ENCODE results near the gene MRGPRF. TPM values are rescaled to one million over a fixed set of nuclear protein-coding genes. Genes with fewer than 3 reads are reported as not detected.

The MRGPRF gene
- total RNA-seq, 1 experiment from 2014 or later = 0.61 TPM

DNA sequence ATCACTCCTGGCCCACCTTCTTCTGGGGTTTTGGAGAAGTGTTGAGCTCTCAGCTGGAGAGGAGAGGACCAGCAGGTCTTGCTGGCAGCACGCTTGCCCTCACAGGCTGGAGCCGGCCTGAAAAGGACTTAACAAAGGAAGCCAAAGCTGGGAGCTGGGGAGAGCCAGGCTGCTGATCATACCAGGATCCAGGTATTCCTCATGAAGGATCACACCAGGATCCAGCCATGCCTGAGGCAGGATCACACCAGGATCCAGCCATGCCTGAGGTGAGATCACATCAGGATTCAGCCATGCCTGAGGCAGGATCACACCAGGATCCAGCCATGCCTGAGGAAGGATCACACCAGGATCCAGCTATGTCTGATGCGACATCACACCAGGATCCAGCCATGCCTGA lies 49.3 kb downstream of the MRGPRF start:
- in situ Hi-C loops (cut with HindIII; ENCODE audit: low pct_unique_long_range_greater_than_20kb, low sequenced_read_pairs) = no loop called here
- DNase-seq (ENCODE audit: low read depth, low spot score) = peak; percentile 40

- no peak for DNase-seq (ENCODE audit: low read depth, low spot score)
These were observed 50.4 kb downstream of the MRGPRF start for GRCh38 chr11:68962527-68963250.

GRCh38 chr11:68961245-68961644 lies 51.8 kb downstream of the MRGPRF start:
- in situ Hi-C loops (cut with HindIII; ENCODE audit: low pct_unique_long_range_greater_than_20kb, low sequenced_read_pairs) = no loop called here
- DNase-seq (ENCODE audit: low read depth, low spot score) = no peak

More at GRCh38 chr11:68962527-68963250, 50.4 kb downstream of the MRGPRF start:
- in situ Hi-C loops (cut with HindIII; ENCODE audit: low pct_unique_long_range_greater_than_20kb, low sequenced_read_pairs) = no loop called here

DNA sequence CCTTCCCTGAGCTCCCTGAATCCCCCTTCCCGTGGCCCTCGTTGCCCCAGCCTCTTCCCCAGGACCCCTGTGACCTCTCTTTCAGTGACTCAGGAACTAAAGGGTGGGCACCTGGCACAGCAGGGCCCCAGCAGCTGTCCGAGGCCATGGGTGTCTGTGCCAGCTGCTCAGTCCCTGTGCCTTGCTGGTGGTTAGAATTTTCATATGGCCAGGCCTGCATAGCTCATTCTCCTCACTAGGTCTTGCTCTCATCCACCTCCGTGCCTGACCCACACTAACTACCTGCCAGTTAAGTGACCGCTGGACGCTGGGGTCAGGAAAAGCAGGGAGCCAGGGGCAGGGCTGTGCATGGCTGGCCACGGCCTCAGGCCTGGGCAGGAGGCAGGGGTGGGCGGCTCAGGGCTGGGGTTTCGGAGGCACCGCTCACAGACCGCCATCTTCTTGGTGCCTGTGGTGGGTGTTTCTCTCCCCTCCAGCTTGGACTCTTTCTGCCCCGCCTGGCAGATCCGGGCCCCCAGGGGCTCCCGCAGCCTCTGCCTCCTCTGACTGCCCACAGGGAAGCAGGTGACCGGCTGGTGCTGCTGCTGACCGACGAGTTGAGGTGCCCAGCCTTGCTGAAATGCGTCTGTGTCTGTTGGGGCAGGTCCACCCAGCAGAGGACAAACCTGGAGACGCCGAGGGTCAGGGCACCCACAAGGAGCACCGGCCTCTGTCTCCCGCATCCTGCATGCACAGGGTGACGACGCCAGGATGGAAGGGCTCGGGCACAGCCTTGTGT lies 52.6 kb downstream of the MRGPRF start:
- in situ Hi-C loops (cut with HindIII; ENCODE audit: low pct_unique_long_range_greater_than_20kb, low sequenced_read_pairs) = no loop called here
- no peak for DNase-seq (ENCODE audit: low read depth, low spot score)

GRCh38 chr11:68959465-68960293 lies 53.4 kb downstream of the MRGPRF start:
- DNase-seq (ENCODE audit: low read depth, low spot score) = no peak
- in situ Hi-C loops (cut with HindIII; ENCODE audit: low pct_unique_long_range_greater_than_20kb, low sequenced_read_pairs) = no loop called here

DNA sequence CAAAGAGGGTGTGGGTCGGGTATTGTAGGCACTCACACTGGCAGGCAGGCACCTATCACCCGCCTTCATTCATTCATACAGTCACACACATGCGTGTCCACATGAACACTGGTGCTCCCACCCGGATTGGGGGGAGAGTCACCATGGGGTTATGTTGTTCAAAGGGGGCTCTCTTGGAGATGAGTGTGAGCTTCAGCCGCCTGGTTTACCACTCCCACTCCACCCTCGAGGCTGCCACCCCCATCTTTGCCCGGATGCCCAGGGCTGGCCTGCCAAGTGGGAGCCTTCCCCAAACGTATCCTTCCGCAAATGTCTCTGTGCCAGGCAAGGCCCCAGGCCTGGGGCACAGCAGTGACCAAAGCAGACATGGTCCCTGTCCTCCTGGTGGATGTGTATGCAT lies 54.8 kb downstream of the MRGPRF start:
- no peak for DNase-seq (ENCODE audit: low read depth, low spot score)
- in situ Hi-C loops (cut with HindIII; ENCODE audit: low pct_unique_long_range_greater_than_20kb, low sequenced_read_pairs) = no loop called here

- in situ Hi-C loops (cut with HindIII; ENCODE audit: low pct_unique_long_range_greater_than_20kb, low sequenced_read_pairs) = no loop called here
- DNase-seq (ENCODE audit: low read depth, low spot score) = no peak
These were observed 56.3 kb downstream of the MRGPRF start for GRCh38 chr11:68956547-68957254.

DNA sequence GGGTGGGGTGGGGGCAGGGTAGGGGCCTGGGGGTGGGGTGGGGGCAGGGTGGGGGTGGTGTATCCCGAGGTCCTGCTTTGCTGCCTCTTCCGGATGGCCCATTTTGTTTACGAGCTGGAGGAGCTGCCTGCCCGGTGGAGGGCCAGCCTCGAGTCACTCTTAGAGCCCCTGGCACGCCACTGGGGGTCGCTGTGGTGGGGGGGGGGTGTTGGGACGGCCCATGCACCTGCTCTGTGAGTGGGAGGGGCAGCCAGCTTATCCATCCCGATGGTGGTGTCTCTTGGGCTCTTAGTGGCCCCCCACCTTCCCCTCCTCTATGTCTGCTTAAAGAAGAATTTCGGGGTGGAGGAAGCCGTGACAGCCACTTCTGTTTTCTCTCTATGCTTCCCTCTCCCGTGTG lies 56.9 kb downstream of the MRGPRF start:
- in situ Hi-C loops (cut with HindIII; ENCODE audit: low pct_unique_long_range_greater_than_20kb, low sequenced_read_pairs) = no loop called here
- DNase-seq (ENCODE audit: low read depth, low spot score) = peak; percentile 60

GRCh38 chr11:68955607-68955958 lies 57.5 kb downstream of the MRGPRF start:
- in situ Hi-C loops (cut with HindIII; ENCODE audit: low pct_unique_long_range_greater_than_20kb, low sequenced_read_pairs) = no loop called here
- no peak for DNase-seq (ENCODE audit: low read depth, low spot score)

DNA sequence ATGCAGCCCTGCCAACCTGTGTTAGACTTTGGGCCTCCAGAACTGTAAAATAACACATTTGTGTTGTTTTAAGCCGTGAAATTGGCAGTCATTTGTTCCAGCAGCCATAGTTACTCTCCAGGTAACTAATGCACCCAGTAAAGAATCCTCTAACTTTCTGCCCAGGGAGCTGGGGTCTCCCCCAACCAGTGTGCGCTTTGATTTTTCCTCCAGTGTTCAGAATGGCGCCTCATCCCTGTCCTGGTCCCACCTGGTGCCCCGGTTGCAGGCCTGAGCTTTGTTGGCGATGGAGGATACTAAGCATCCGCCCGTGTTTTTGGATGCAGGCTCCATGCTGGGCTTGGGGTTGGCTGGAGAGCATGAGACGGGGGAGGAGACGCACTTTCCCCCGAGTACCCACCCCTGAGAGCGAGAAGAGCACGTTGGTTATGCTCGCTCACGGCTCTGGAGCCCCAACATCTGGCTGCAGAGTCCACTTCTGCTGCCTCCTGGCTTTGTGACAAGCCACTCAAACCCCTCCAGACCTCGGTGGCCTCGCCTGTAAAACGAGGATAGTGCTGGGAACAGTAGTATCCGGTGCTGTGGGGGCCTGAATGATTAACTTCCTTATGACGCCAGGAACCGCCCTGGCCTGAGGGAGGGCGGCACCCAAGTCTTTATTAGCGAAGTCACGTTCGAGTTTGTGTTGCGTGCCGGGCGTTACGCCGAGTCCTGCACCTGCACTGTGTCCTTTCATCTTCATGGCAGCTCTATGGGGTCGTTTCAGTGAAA lies 58.0 kb downstream of the MRGPRF start:
- in situ Hi-C loops (cut with HindIII; ENCODE audit: low pct_unique_long_range_greater_than_20kb, low sequenced_read_pairs) = no loop called here

More for the DNA sequence above, 58.0 kb downstream of the MRGPRF start:
- DNase-seq (ENCODE audit: low read depth, low spot score) = no peak

Other genes with a start within 250 kb of the MRGPRF start
- gene CPT1A, start 171.3 kb downstream of the MRGPRF start, total RNA-seq (2014; rRNA removed; shearing (Covaris generic)) = 1.7 and 1.8 TPM in 2 replicates
- 342 and 413 TPM in 2 replicates for gene MRPL21, start 109.4 kb downstream of the MRGPRF start, total RNA-seq (2014; rRNA removed; shearing (Covaris generic))
- 24.8 and 27.6 TPM in 2 replicates for gene IGHMBP2, start 109.4 kb downstream of the MRGPRF start, total RNA-seq (2014; rRNA removed; shearing (Covaris generic))
- not detected in 2 replicates for gene MRGPRD, start 32.3 kb downstream of the MRGPRF start, total RNA-seq (2014; rRNA removed; shearing (Covaris generic))
- gene TPCN2, start 35.7 kb upstream of the MRGPRF start, total RNA-seq (2014; rRNA removed; shearing (Covaris generic)) = 24.7 and 28.7 TPM in 2 replicates
- gene SMIM38, start 142.7 kb upstream of the MRGPRF start, total RNA-seq (2014; rRNA removed; shearing (Covaris generic)) = 0.11 and 0.13 TPM in 2 replicates